ENCODE measurements around the gene ISG20.

ISG20 gene

GRCh38 chr15:88696254-88696653 lies 57.4 kb downstream of the ISG20 start:
- Histone ChIP-seq H3K4me2 (ENCODE audit: low read depth, low read length, poor library complexity, severe bottlenecking) (no peak overlapping the region), H3K4me1 (ENCODE audit: insufficient read depth, low read length, poor library complexity, severe bottlenecking) (no peaks in the 10 kb centered on the region), H3K9me2 (replicated peaks; ENCODE audit: low read depth, low read length) (no peaks in the 10 kb centered on the region), H2AFZ (ENCODE audit: low read length) (no peak overlapping the region), H3K36me3 (ENCODE audit: insufficient read depth, low read length) (no peaks in the 10 kb centered on the region), H3F3A (ENCODE audit: low read depth) (no peaks in the 10 kb centered on the region), H3K27me3 (ENCODE audit: insufficient read depth, low read length, poor library complexity, severe bottlenecking) (no peaks in the 10 kb centered on the region), H3K79me2 (ENCODE audit: insufficient read depth, low read length) (no peaks in the 10 kb centered on the region), H3K4me3 (ENCODE audit: low read length, poor library complexity, severe bottlenecking) (no peak overlapping the region), H4K20me1 (ENCODE audit: insufficient read depth, low read length, poor library complexity, severe bottlenecking) (no peaks in the 10 kb centered on the region), H3K9ac (ENCODE audit: low read depth, low read length, poor library complexity, severe bottlenecking) (no peak overlapping the region), H3K9me3 (ENCODE audit: insufficient read depth, low read depth, low read length) (no peaks in the 10 kb centered on the region)
- no peak for TF ChIP-seq EZH2phosphoT487 (IDR thresholded peaks at IDR 0.05; ENCODE audit: borderline replicate concordance)
- no peak for TF ChIP-seq CTCF (conservative IDR thresholded peaks at IDR 0.05; ENCODE audit: low read length)

- Histone ChIP-seq H3F3A (ENCODE audit: low read depth) (no peaks in the 10 kb centered on the region), H3K9me2 (replicated peaks; ENCODE audit: low read depth, low read length) (no peaks in the 10 kb centered on the region)
Observed at GRCh38 chr15:88697276-88697675, 58.5 kb downstream of the ISG20 start.

DNA sequence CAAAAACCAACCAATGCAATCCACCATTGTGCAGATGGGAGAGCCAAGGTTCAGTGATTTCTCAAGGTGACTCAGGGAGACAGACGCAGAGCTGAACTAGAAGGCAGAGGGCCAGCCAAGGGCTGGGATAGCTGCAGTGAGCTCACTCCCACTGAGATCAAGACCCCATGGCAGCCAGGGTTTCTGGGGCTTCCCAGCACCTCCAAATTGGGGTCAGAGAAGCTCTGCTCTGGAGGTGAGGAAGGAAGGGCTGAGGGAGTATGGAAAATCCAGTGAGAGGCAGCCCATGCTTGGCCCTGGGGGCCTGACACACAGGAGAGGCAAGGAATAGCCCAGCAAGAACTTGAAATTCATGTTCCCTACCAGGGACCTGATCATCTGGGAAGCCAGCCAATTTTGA lies 61.0 kb downstream of the ISG20 start:
- H3K4me3 ChIP-seq (ENCODE audit: low read length, poor library complexity, severe bottlenecking), result no peak overlapping the region
- H3K9ac ChIP-seq (ENCODE audit: low read depth, low read length, poor library complexity, severe bottlenecking), result no peak overlapping the region
- H3K4me2 ChIP-seq (ENCODE audit: low read depth, low read length, poor library complexity, severe bottlenecking), result no peak overlapping the region
- H3K9me2 ChIP-seq (replicated peaks; ENCODE audit: low read depth, low read length), result no peaks in the 10 kb centered on the region
- no peaks in the 10 kb centered on the region for H3F3A ChIP-seq (ENCODE audit: low read depth)
- no peaks in the 10 kb centered on the region for H3K4me1 ChIP-seq (ENCODE audit: insufficient read depth, low read length, poor library complexity, severe bottlenecking)
- H3K9me3 ChIP-seq (ENCODE audit: insufficient read depth, low read depth, low read length), result no peaks in the 10 kb centered on the region
- H4K20me1 ChIP-seq (ENCODE audit: insufficient read depth, low read length, poor library complexity, severe bottlenecking), result no peaks in the 10 kb centered on the region
- no peaks in the 10 kb centered on the region for H3K27me3 ChIP-seq (ENCODE audit: insufficient read depth, low read length, poor library complexity, severe bottlenecking)
- TF ChIP-seq EZH2phosphoT487 (IDR thresholded peaks at IDR 0.05; ENCODE audit: borderline replicate concordance), result no peak
- TF ChIP-seq CTCF (conservative IDR thresholded peaks at IDR 0.05; ENCODE audit: low read length), result no peak
- H3K36me3 ChIP-seq (ENCODE audit: insufficient read depth, low read length), result no peaks in the 10 kb centered on the region
- H3K79me2 ChIP-seq (ENCODE audit: insufficient read depth, low read length), result no peaks in the 10 kb centered on the region
- no peak overlapping the region for H2AFZ ChIP-seq (ENCODE audit: low read length)

More at GRCh38 chr15:88697276-88697675, 58.5 kb downstream of the ISG20 start:
- Histone ChIP-seq H2AFZ (ENCODE audit: low read length) (no peak overlapping the region), H3K27me3 (ENCODE audit: insufficient read depth, low read length, poor library complexity, severe bottlenecking) (no peaks in the 10 kb centered on the region), H3K4me3 (ENCODE audit: low read length, poor library complexity, severe bottlenecking) (no peak overlapping the region), H4K20me1 (ENCODE audit: insufficient read depth, low read length, poor library complexity, severe bottlenecking) (no peaks in the 10 kb centered on the region), H3K36me3 (ENCODE audit: insufficient read depth, low read length) (no peaks in the 10 kb centered on the region), H3K4me2 (ENCODE audit: low read depth, low read length, poor library complexity, severe bottlenecking) (no peak overlapping the region), H3K9ac (ENCODE audit: low read depth, low read length, poor library complexity, severe bottlenecking) (no peak overlapping the region), H3K9me3 (ENCODE audit: insufficient read depth, low read depth, low read length) (no peaks in the 10 kb centered on the region), H3K79me2 (ENCODE audit: insufficient read depth, low read length) (no peaks in the 10 kb centered on the region), H3K4me1 (ENCODE audit: insufficient read depth, low read length, poor library complexity, severe bottlenecking) (no peaks in the 10 kb centered on the region)
- TF ChIP-seq EZH2phosphoT487 (IDR thresholded peaks at IDR 0.05; ENCODE audit: borderline replicate concordance) (no peak), CTCF (conservative IDR thresholded peaks at IDR 0.05; ENCODE audit: low read length) (no peak)

Data from Loucy (cell line).